GM12872 (cell line): Measurements from ENCODE around the gene KRT73.

ENCODE experiments used
- CTCF ChIP-seq: IDR thresholded peaks from 3 replicates; pipeline ENCODE4 v1.5.1; 2011; ENCODE audit warnings: low read depth, mild to moderate bottlenecking, low read length, moderate library complexity; ENCODE audit not compliant: insufficient read depth

KRT73 gene

GRCh38 chr12:52564582-52564981 lies 53.8 kb downstream of the KRT73 start:
- TF ChIP-seq CTCF = no peak

GRCh38 chr12:52561880-52562449 lies 56.4 kb downstream of the KRT73 start:
- peak; percentile 42 for TF ChIP-seq CTCF

GRCh38 chr12:52559979-52560378 lies 58.4 kb downstream of the KRT73 start:
- TF ChIP-seq CTCF = no peak

- TF ChIP-seq CTCF = no peak
Measured at GRCh38 chr12:52558781-52559445, 59.4 kb downstream of the KRT73 start.
